SU-DHL-6 (cell line): Measurements from ENCODE around the gene FCN2.

Experiments used
- H2AFZ ChIP-seq: fragments of 200-600 bp; sonication (generic); 2 replicates; pipeline ENCODE4 v1.6.1; 2014; ENCODE audit warnings: low read depth, mild to moderate bottlenecking, moderate library complexity, mixed read lengths, antibody characterized with exemption, low read length; ENCODE audit not compliant: severe bottlenecking
- H3F3A ChIP-seq: fragments of 200-600 bp; shearing (Covaris generic); 2 replicates; pipeline ENCODE4 v1.6.0; 2016; ENCODE audit warnings: antibody characterized with exemption, mild to moderate bottlenecking; ENCODE audit not compliant: insufficient read depth
- H3K27ac ChIP-seq: fragments of 200-600 bp; sonication (generic); 2 replicates; pipeline ENCODE4 v1.5.1; 2016; ENCODE audit warnings: low read depth, mild to moderate bottlenecking, low read length, moderate library complexity, mixed read lengths
- H3K27me3 ChIP-seq: fragments of 200-600 bp; sonication (generic), shearing (Covaris generic); 2 replicates; pipeline ENCODE4 v1.6.0; 2014; ENCODE audit warnings: mild to moderate bottlenecking, low read length
- H3K36me3 ChIP-seq: fragments of 200-600 bp; sonication (generic); 2 replicates; pipeline ENCODE4 v1.6.1; 2014; ENCODE audit warnings: mild to moderate bottlenecking, low read length, mixed read lengths
- H3K4me2 ChIP-seq: fragments of 300-600, 200-600 bp; shearing (Covaris generic), sonication (generic); 2 replicates; pipeline ENCODE4 v1.6.0; 2014; ENCODE audit warnings: low read length, low read depth, mild to moderate bottlenecking; ENCODE audit not compliant: poor library complexity, severe bottlenecking
- H3K4me3 ChIP-seq: fragments of 200-600 bp; sonication (generic); 2 replicates; pipeline ENCODE4 v1.5.1; 2014; ENCODE audit warnings: antibody characterized with exemption, low read length, mild to moderate bottlenecking, mixed read lengths; ENCODE audit not compliant: insufficient read depth, poor library complexity, severe bottlenecking
- H3K79me2 ChIP-seq: fragments of 200-600 bp; sonication (generic); 2 replicates; pipeline ENCODE4 v1.6.1; 2014; ENCODE audit warnings: mild to moderate bottlenecking, low read length, moderate library complexity; ENCODE audit not compliant: insufficient read depth
- H3K9ac ChIP-seq: fragments of 200-600 bp; sonication (generic); 2 replicates; pipeline ENCODE4 v1.7.0; 2014; ENCODE audit warnings: mild to moderate bottlenecking, low read length
- H3K9me2 ChIP-seq: fragments of 200-600 bp; sonication (generic); replicated peaks from 2 replicates; pipeline ENCODE4 v1.6.1; 2014; ENCODE audit warnings: low read length; ENCODE audit not compliant: insufficient read depth
- H3K9me3 ChIP-seq: fragments of 200-600 bp; sonication (generic); 2 replicates; pipeline ENCODE4 v1.6.1; 2014; ENCODE audit warnings: low read length, mixed read lengths; ENCODE audit not compliant: insufficient read depth
- H4K20me1 ChIP-seq: fragments of 200-600 bp; sonication (generic); 2 replicates; pipeline ENCODE4 v1.6.1; 2014; ENCODE audit warnings: low read depth, mild to moderate bottlenecking, antibody characterized with exemption, low read length, moderate library complexity, mixed read lengths
- CTCF ChIP-seq: fragments of 200-600 bp; sonication (generic); IDR thresholded peaks from one replicate; pipeline ENCODE4 v1.5.1; 2017; ENCODE audit warnings: antibody characterized with exemption, mild to moderate bottlenecking, low read length, moderate library complexity; ENCODE audit not compliant: insufficient read depth, poor library complexity, severe bottlenecking
- EZH2phosphoT487 ChIP-seq: fragments of 200-600 bp; sonication (generic), shearing (Covaris generic); conservative IDR thresholded peaks from 2 replicates; pipeline ENCODE4 v1.6.1; 2018; ENCODE audit warnings: mild to moderate bottlenecking, antibody characterized with exemption, low read length, moderate library complexity, mixed read lengths

The FCN2 gene

GRCh38 chr9:134867917-134868750, 12.5 kb upstream of the FCN2 start:
- Histone ChIP-seq H2AFZ (no peak overlapping the region), H3K36me3 (no peaks in the 10 kb centered on the region), H3K4me3 (no peak overlapping the region), H3K27ac (no peak overlapping the region), H3K9me2 (no peaks in the 10 kb centered on the region), H3K9me3 (no peaks in the 10 kb centered on the region), H3K27me3 (no peaks in the 10 kb centered on the region), H4K20me1 (no peaks in the 10 kb centered on the region), H3K79me2 (no peaks in the 10 kb centered on the region), H3K9ac (no peak overlapping the region), H3F3A (no peaks in the 10 kb centered on the region), H3K4me2 (no peak overlapping the region)
- no peak for TF ChIP-seq EZH2phosphoT487
- TF ChIP-seq CTCF: no peak

GRCh38 chr9:134868751-134869553, 11.7 kb upstream of the FCN2 start:
- Histone ChIP-seq H3K36me3 (peaks cover 2% of the 10 kb centered on the region; the same call in 1 of the 2 replicates), H2AFZ (no peak overlapping the region), H3K4me3 (no peak overlapping the region), H3K4me2 (peak overlapping the region; percentile 6), H4K20me1 (no peaks in the 10 kb centered on the region), H3K9me3 (no peaks in the 10 kb centered on the region), H3K9me2 (no peaks in the 10 kb centered on the region), H3K9ac (peak overlapping the region; percentile 14; the same call in 1 of the 2 replicates), H3K27me3 (no peaks in the 10 kb centered on the region), H3K79me2 (no peaks in the 10 kb centered on the region), H3F3A (no peaks in the 10 kb centered on the region), H3K27ac (peak overlapping the region; percentile 19; the same call in 1 of the 2 replicates)
- no peak for TF ChIP-seq CTCF

- H3K4me3 ChIP-seq: no peak overlapping the region
- no peaks in the 10 kb centered on the region for H3K9me2 ChIP-seq
- no peaks in the 10 kb centered on the region for H4K20me1 ChIP-seq
- H3K4me2 ChIP-seq: peak overlapping the region; percentile 6
- H3F3A ChIP-seq: no peaks in the 10 kb centered on the region
- no peaks in the 10 kb centered on the region for H3K9me3 ChIP-seq
- no peak for TF ChIP-seq CTCF
- TF ChIP-seq EZH2phosphoT487: no peak
- H3K36me3 ChIP-seq: peaks cover 2% of the 10 kb centered on the region; the same call in 1 of the 2 replicates
- peak overlapping the region; percentile 19; the same call in 1 of the 2 replicates for H3K27ac ChIP-seq
- no peak overlapping the region for H2AFZ ChIP-seq
- H3K9ac ChIP-seq: peak overlapping the region; percentile 14; the same call in 1 of the 2 replicates
- no peaks in the 10 kb centered on the region for H3K79me2 ChIP-seq
- H3K27me3 ChIP-seq: no peaks in the 10 kb centered on the region
Measured at GRCh38 chr9:134869554-134870300, 10.9 kb upstream of the FCN2 start.
